Measurements from ENCODE around the gene LBR. TPM values are rescaled to one million over a fixed set of nuclear protein-coding genes. Genes with fewer than 3 reads are reported as not detected.
A peak's percentile ranks its signal among the peaks of the same experiment; 100 is the strongest.

Gene LBR
- total RNA-seq, 1 donor: 25.3 TPM

- Histone ChIP-seq H3K79me2 (ENCODE audit: insufficient read depth, low read length) (no peaks in the 10 kb centered on the region), H3K4me3 (ENCODE audit: insufficient read depth, low read length) (no peak overlapping the region), H3K9me3 (ENCODE audit: low read depth, low read length) (no peaks in the 10 kb centered on the region), H2AFZ (ENCODE audit: low read length) (no peak overlapping the region), H3K4me1 (ENCODE audit: insufficient read depth, low read length) (peaks cover 25% of the 10 kb centered on the region), H3K4me2 (ENCODE audit: insufficient read depth, low read length) (no peak overlapping the region), H3K27me3 (ENCODE audit: insufficient read depth, low read length) (no peaks in the 10 kb centered on the region), H4K20me1 (ENCODE audit: insufficient read depth, low read length) (no peaks in the 10 kb centered on the region), H3K36me3 (ENCODE audit: insufficient read depth, low read length) (no peaks in the 10 kb centered on the region), H3K27ac (ENCODE audit: low read depth, low read length) (no peak overlapping the region)
- no peak for TF ChIP-seq CTCF (IDR thresholded peaks at IDR 0.05; ENCODE audit: extremely low read depth, low read depth, low read length)
- DNase-seq (ENCODE audit: insufficient read length, low spot score, missing footprints): peak; percentile 82
Observed at GRCh38 chr1:225460021-225460736, 32.3 kb upstream of the LBR start.

- Histone ChIP-seq H3K79me2 (ENCODE audit: insufficient read depth, low read length) (no peaks in the 10 kb centered on the region), H3K4me3 (ENCODE audit: insufficient read depth, low read length) (no peak overlapping the region), H4K20me1 (ENCODE audit: insufficient read depth, low read length) (no peaks in the 10 kb centered on the region), H3K36me3 (ENCODE audit: insufficient read depth, low read length) (no peaks in the 10 kb centered on the region), H3K4me2 (ENCODE audit: insufficient read depth, low read length) (no peak overlapping the region), H3K27me3 (ENCODE audit: insufficient read depth, low read length) (no peaks in the 10 kb centered on the region), H3K27ac (ENCODE audit: low read depth, low read length) (no peak overlapping the region), H3K4me1 (ENCODE audit: insufficient read depth, low read length) (peaks cover 33% of the 10 kb centered on the region), H3K9me3 (ENCODE audit: low read depth, low read length) (no peaks in the 10 kb centered on the region), H2AFZ (ENCODE audit: low read length) (no peak overlapping the region)
- no peak for DNase-seq (ENCODE audit: insufficient read length, low spot score, missing footprints)
- TF ChIP-seq CTCF (IDR thresholded peaks at IDR 0.05; ENCODE audit: extremely low read depth, low read depth, low read length): no peak
Observed at GRCh38 chr1:225458222-225458631, 30.4 kb upstream of the LBR start.

- TF ChIP-seq CTCF (IDR thresholded peaks at IDR 0.05; ENCODE audit: extremely low read depth, low read depth, low read length): no peak
- Histone ChIP-seq H3K27ac (ENCODE audit: low read depth, low read length) (peak overlapping the region; percentile 64), H3K9me3 (ENCODE audit: low read depth, low read length) (no peaks in the 10 kb centered on the region), H2AFZ (ENCODE audit: low read length) (peak overlapping the region; percentile 21), H4K20me1 (ENCODE audit: insufficient read depth, low read length) (no peaks in the 10 kb centered on the region), H3K27me3 (ENCODE audit: insufficient read depth, low read length) (no peaks in the 10 kb centered on the region), H3K36me3 (ENCODE audit: insufficient read depth, low read length) (no peaks in the 10 kb centered on the region), H3K4me2 (ENCODE audit: insufficient read depth, low read length) (peak overlapping the region; percentile 46), H3K4me1 (ENCODE audit: insufficient read depth, low read length) (peaks cover 20% of the 10 kb centered on the region), H3K4me3 (ENCODE audit: insufficient read depth, low read length) (peak overlapping the region; percentile 8), H3K79me2 (ENCODE audit: insufficient read depth, low read length) (no peaks in the 10 kb centered on the region)
- DNase-seq (ENCODE audit: insufficient read length, low spot score, missing footprints): peak; percentile 97
Observed at GRCh38 chr1:225454733-225455132, 26.9 kb upstream of the LBR start.

- Histone ChIP-seq H3K79me2 (ENCODE audit: insufficient read depth, low read length) (no peaks in the 10 kb centered on the region), H4K20me1 (ENCODE audit: insufficient read depth, low read length) (no peaks in the 10 kb centered on the region), H3K4me2 (ENCODE audit: insufficient read depth, low read length) (peak overlapping the region; percentile 46), H3K36me3 (ENCODE audit: insufficient read depth, low read length) (no peaks in the 10 kb centered on the region), H3K4me3 (ENCODE audit: insufficient read depth, low read length) (no peak overlapping the region), H3K9me3 (ENCODE audit: low read depth, low read length) (no peaks in the 10 kb centered on the region), H3K27ac (ENCODE audit: low read depth, low read length) (no peak overlapping the region), H3K27me3 (ENCODE audit: insufficient read depth, low read length) (no peaks in the 10 kb centered on the region), H3K4me1 (ENCODE audit: insufficient read depth, low read length) (peaks cover 13% of the 10 kb centered on the region), H2AFZ (ENCODE audit: low read length) (no peak overlapping the region)
- no peak for TF ChIP-seq CTCF (IDR thresholded peaks at IDR 0.05; ENCODE audit: extremely low read depth, low read depth, low read length)
- DNase-seq (ENCODE audit: insufficient read length, low spot score, missing footprints): no peak
Observed at GRCh38 chr1:225453797-225454648, 26.2 kb upstream of the LBR start.

Measured in osteoblast (primary cell).